Stimulated activated CD4-positive, alpha-beta T cell treated with anti-CD3 and anti-CD28 coated beads, Interleukin-4, amount 100 ng/mL, for 1 hour (primary cell): ENCODE measurements around the gene JPH2.
"Not testable (repeated sequence)": the region's sequence is repeated elsewhere in the genome, so short reads cannot be mapped to it uniquely, and the experiment has no call there.

Experiments
- DNase-seq: peaks from one replicate; pipeline ENCODE4 v3.0.0-alpha.2; 2020

The JPH2 gene

GRCh38 chr20:44153636-44154043 lies 33.3 kb downstream of the JPH2 start:
- no peak for DNase-seq

GRCh38 chr20:44151621-44152416 lies 35.2 kb downstream of the JPH2 start:
- no peak for DNase-seq

- no peak for DNase-seq
Measured at GRCh38 chr20:44146272-44146671, 40.7 kb downstream of the JPH2 start.

DNA sequence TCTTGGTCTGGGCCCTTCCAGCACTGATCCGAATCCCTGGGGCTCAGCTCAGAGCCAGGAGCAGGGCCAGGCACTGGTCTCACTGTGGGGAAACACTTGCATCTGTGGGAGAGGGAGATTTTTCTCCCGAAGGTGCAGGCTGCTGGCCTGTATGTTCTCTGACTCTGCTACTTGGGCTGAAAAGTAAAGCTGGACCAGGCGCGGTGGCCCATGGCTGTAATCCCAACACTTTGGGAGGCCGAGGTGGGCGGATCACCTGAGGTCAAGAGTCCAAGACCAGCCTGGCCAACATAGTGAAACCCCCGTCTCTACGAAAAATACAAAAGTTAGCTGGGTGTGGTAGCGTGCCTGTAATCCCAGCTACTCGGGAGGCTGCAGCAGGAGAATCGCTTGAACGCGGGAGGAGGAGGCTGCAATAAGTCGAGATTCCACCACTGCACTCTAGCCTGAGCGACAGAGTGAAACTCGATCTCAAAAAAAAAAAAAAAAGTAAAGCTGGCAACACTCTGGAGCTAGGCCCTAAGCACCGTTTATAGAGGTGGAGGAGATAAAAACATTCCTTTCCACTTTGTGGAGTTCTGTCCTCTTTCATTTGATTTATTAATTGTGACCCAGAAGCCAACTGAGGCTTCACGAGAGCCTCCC lies 41.7 kb downstream of the JPH2 start:
- DNase-seq, result no peak

- DNase-seq, result no peak
Measured at GRCh38 chr20:44143936-44144335, 43.1 kb downstream of the JPH2 start.

- DNase-seq, result no peak
Measured at GRCh38 chr20:44142413-44142812, 44.6 kb downstream of the JPH2 start.

DNA sequence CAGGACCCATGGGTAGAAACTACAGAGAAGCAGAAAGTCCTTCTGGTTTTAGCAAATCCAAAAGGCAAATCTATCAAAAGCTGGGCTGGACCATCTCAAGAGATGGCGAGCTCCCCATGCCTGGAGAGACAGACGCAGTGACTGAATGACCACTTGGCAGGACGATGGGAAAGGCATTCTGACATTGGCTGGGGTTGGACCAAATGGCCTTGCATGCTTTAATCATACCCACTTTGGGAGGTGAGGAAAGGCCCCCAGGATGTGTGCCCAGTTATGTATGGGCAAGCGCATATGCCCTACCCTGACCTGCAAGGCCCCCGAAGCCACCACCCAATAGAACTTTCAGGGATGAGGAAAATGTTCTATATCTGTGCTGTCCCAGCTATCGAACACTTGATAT lies 45.1 kb downstream of the JPH2 start:
- DNase-seq, result no peak

DNA sequence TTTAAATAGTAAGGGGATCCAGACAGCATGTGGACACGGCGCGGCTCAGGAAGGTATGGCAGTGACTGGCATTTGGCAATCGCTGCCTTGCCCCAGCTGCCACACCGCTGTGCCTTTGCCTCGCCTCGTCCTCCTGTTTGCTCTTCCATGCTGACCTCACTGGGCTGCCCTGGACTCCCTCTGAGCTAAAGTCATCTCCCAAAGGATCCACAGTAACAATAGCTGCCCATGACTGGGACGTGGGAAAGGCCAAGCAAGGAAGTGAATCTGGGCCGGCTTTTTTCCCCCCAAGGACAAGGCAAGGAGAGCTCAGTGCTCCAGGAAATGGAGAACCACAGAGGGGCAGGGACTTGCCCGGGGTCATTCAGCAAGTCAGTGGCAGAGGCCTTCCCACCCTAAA lies 48.1 kb downstream of the JPH2 start:
- no peak for DNase-seq

- no peak for DNase-seq
Measured at GRCh38 chr20:44137266-44137801, 49.7 kb downstream of the JPH2 start.

DNA sequence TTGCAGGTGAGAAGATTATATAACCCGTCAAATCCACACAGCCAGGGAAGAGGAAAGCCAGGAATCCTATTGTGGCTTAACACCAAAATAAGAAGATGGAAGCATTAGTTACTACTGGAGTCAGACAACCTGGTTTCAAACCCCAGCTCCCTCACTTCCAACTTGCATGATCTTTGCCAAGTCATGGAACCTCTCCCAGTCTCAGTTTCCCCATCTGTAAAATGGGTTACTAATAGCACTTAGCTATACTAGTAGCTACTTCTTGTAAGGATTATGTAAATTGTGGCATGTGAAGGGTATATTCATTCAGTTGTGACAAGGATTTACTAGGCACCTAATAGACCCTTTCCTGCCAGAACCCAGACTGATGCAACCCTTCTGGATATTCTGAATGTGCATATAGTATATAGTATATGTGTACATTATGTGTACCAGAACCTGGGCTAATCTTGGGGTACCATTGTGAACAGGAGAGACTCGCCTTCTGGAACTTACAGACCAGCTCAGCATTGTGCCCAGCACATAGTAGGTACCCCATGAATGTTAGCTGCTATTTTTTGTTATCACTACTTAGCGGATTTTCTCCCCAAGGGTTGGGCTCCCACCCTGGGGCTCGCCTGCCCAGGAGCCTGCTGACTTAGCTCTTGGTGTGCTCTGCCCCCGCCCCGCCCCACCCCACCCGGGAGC lies 50.3 kb downstream of the JPH2 start:
- DNase-seq, result no peak

DNA sequence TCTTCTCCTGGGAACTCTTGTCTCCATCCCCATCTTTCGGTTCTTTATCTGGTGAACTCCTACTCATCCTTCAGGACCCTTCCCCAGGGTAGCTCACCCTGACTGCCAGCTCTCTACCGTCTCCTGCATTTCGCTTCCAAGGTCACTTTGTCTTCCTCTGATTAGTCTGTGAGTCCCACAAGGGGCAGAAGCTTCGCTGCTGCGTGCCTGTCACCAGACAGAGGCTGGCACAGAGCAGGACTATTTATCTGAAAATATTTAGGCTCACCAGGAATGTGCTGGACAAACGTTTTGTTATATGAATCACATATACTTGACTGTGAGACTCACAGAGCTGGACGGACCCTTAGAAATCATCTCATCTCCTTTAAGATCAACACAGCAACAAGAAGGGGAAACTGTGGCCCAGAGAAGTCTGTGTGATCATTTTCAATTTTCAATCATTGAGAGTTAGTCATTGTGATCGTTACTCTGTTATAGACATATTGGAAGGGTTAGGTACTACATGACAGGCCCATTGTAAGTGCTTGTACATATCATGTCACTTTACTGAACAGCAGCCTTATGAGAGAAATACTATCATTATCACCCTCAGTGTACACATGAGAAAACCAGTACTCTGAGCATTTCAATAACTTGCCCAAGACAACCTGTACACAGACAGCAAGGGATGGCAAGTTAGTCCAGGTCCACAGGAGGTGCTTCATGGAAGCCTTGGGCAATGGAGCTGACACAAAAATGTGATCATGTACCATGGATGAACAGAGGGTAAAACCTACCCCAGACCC lies 51.4 kb downstream of the JPH2 start:
- DNase-seq, result no peak

- DNase-seq, result no peak
Measured at GRCh38 chr20:44135012-44135412, 52.0 kb downstream of the JPH2 start.

DNA sequence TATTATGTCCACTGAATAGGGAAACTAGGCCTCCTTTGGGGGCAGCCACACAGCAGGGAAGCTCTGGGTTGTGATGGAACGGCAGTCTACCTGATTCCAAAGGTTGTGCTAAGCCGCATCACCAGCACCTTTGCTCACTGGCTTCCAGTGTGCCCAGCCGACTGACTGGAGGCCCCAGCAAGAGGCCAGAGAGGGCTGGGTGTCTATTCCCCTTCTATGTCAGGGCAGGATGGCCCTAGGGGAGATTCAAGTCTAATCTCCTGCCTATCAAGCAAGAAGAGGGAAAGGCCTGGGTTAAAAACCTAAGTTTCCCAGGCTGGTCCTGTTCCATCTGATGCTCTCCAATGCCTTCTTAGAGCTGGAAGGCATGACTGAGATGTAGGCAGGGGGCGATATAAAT lies 53.6 kb downstream of the JPH2 start:
- no peak for DNase-seq

DNA sequence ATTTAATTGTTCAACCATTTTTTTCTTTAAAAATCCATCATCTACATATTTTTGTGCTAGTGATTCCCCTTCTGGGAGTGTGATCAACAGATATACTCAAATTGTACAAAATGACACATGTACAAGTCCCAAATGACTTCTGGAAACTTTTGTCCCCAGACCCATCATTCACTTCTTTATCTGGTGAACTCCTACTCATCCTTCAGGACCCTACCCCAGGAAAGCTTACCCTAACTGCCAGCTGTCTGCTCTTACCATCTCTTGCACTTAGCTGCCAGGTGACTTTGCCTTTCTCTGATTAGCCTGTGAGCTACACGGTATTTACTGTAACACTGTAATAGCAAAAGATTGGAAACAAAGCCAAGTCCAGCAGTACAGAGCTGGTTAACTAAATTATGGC lies 55.3 kb downstream of the JPH2 start:
- DNase-seq, result no peak

DNA sequence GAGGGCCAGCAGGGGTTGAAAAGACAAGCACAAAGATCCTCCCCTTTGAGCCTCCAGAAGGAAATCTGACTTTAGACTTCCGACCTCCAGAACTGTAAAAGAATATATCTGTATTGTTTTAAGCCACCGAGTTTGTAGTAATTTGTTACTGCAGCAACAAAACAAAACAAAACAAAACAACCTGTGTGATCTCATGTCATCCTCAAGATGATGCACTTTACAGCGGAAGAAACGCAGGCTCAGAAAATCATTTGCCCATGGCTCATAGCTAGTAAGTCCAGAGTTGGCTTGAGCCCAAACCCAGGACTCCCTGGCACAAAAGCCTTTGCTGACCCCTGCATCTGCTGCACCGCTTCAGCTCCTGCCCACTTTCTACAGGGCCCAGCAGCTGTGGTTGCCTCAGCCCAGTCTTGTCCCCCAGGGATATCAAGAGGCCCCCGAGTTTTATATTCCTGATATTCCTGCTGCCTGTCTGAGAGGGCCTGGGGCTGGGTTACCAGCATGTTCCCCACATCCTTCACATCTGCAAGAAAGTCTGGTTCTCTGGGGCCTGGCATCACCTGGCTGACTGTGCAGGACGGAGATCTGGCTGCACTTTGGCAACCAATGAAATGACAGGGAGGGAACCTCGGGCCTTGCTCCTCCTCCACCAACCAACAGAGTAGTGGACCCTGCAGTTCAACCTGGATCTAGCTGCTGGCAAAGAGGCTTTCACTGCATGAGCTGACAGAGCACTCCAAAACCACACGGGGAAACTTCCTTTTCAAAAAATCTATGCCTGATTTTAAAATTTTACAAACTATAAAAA lies 56.9 kb downstream of the JPH2 start:
- no peak for DNase-seq

GRCh38 chr20:44129300-44129699 lies 57.7 kb downstream of the JPH2 start:
- DNase-seq, result not testable (repeated sequence)

DNA sequence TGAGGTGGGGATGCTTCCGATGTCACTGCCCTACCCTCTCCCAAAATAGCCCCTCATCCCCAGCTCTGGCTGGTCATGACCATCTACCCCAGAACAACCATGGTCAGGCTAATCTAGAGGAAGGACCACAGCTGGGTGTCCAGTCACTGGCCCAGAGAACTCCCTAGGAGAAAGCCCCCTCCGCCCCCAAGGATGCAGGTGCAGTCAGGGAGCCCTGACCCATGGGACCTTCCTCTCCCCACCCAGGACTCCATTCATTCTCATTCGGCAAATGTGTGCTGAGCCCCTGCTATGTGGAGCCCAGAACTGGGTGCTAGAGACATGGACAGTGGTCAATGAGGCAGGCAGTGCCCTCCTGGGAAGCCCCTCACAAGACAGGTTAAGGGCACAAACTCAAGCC lies 60.5 kb downstream of the JPH2 start:
- DNase-seq, result no peak

GRCh38 chr20:44125332-44126127 lies 61.5 kb downstream of the JPH2 start:
- no peak for DNase-seq

GRCh38 chr20:44123874-44124535 lies 63.0 kb downstream of the JPH2 start:
- DNase-seq, result no peak

GRCh38 chr20:44123251-44123650 lies 63.7 kb downstream of the JPH2 start:
- DNase-seq, result no peak
